Chondrocyte (in vitro differentiated cells): ENCODE measurements around the gene RBPMS2. TPM values are rescaled to one million over a fixed set of nuclear protein-coding genes. Genes with fewer than 3 reads are reported as not detected.

Source experiments
- DNase-seq: peaks from one replicate; pipeline ENCODE4 v3.0.0; 2021; ENCODE audit warnings: mixed read lengths, low spot score
- H3K27ac Mint-ChIP-seq: one replicate; pipeline ENCODE4 v1.8.0; 2021; ENCODE audit warnings: mild to moderate bottlenecking, moderate library complexity, mixed read lengths; ENCODE audit not compliant: unreplicated experiment
- H3K27me3 Mint-ChIP-seq: 2 replicates; pipeline ENCODE4 v1.8.0; 2021; ENCODE audit warnings: low read depth, mixed read lengths
- H3K36me3 Mint-ChIP-seq: 2 replicates; pipeline ENCODE4 v1.8.0; 2021; ENCODE audit warnings: low read depth, mixed read lengths
- H3K4me1 Mint-ChIP-seq: 2 replicates; pipeline ENCODE4 v1.8.0; 2021; ENCODE audit warnings: low read depth, mild to moderate bottlenecking, mixed read lengths
- H3K4me3 Mint-ChIP-seq: one replicate; pipeline ENCODE4 v1.8.0; 2021; ENCODE audit warnings: mild to moderate bottlenecking, moderate library complexity, mixed read lengths; ENCODE audit not compliant: unreplicated experiment
- H3K9me3 Mint-ChIP-seq: 2 replicates; pipeline ENCODE4 v1.8.0; 2021; ENCODE audit warnings: low read depth, mixed read lengths
- CTCF ChIP-seq: fragments of 200-600 bp; sonication (generic); IDR thresholded peaks from 2 replicates; pipeline ENCODE4 v1.5.0; 2021; ENCODE audit warnings: antibody characterized with exemption, mild to moderate bottlenecking, moderate library complexity
- microRNA-seq: library from miRNA; unstranded; fragments of <30 nt; microRNA quantifications from one replicate; pipeline ENCODE4 v1.2.0, GENCODE V29; 2020; ENCODE audit warnings: borderline number of aligned reads
- total RNA-seq: library from RNA; stranded (reverse); gene quantifications from 3 replicates; pipeline ENCODE4 v1.2.1, GENCODE V29; 2021

The RBPMS2 gene
- total RNA-seq, 1 donor from 2014 or later = 4.7 TPM

- peak overlapping the region; percentile 36 for H3K27ac Mint-ChIP-seq
- no peak for DNase-seq
- no peaks in the 10 kb centered on the region for H3K27me3 Mint-ChIP-seq
- H3K4me3 Mint-ChIP-seq = no peak overlapping the region
- H3K4me1 Mint-ChIP-seq = peaks cover 19% of the 10 kb centered on the region
- H3K36me3 Mint-ChIP-seq = peaks cover 18% of the 10 kb centered on the region
- TF ChIP-seq CTCF = no peak
- H3K9me3 Mint-ChIP-seq = no peaks in the 10 kb centered on the region
Observed at GRCh38 chr15:64691896-64692565, 83.4 kb downstream of the RBPMS2 start.

GRCh38 chr15:64690578-64691296 lies 84.7 kb downstream of the RBPMS2 start:
- H3K4me1 Mint-ChIP-seq = peaks cover 17% of the 10 kb centered on the region
- no peak overlapping the region for H3K4me3 Mint-ChIP-seq
- DNase-seq = no peak
- no peaks in the 10 kb centered on the region for H3K27me3 Mint-ChIP-seq
- TF ChIP-seq CTCF = peak; percentile 44
- peaks cover 18% of the 10 kb centered on the region for H3K36me3 Mint-ChIP-seq
- no peak overlapping the region for H3K27ac Mint-ChIP-seq
- H3K9me3 Mint-ChIP-seq = no peaks in the 10 kb centered on the region

- no peak for TF ChIP-seq CTCF
- peaks cover 14% of the 10 kb centered on the region for H3K4me1 Mint-ChIP-seq
- H3K36me3 Mint-ChIP-seq = peaks cover 15% of the 10 kb centered on the region
- H3K27ac Mint-ChIP-seq = peak overlapping the region; percentile 36
- H3K9me3 Mint-ChIP-seq = no peaks in the 10 kb centered on the region
- H3K4me3 Mint-ChIP-seq = no peak overlapping the region
- DNase-seq = no peak
- H3K27me3 Mint-ChIP-seq = no peaks in the 10 kb centered on the region
Observed at GRCh38 chr15:64690008-64690407, 85.4 kb downstream of the RBPMS2 start.

Small RNAs within 50 kb of the gene (microRNA-seq; reads per million reads assigned to microRNA genes)
- not detected for gene MIR1272

Other genes starting within 250 kb of the RBPMS2 start
- gene PIF1, start 50.1 kb upstream of the RBPMS2 start, total RNA-seq = 1.8 to 6.1 TPM (median 5.9 TPM) in 3 replicates
- gene PLEKHO2, start 66.3 kb upstream of the RBPMS2 start, total RNA-seq = 19.5 to 20.3 TPM (median 20.3 TPM) in 3 replicates
- gene ANKDD1A, start 136.3 kb upstream of the RBPMS2 start, total RNA-seq = 3.4 to 4.3 TPM (median 3.8 TPM) in 3 replicates
- gene SPG21, start 214.3 kb upstream of the RBPMS2 start, total RNA-seq = 76.1 to 84.9 TPM (median 80.5 TPM) in 3 replicates